Natural killer cell treated with Interleukin-12 subunit alpha and Interleukin-12 subunit beta and Interleukin-15 and Interleukin-18, amount 100 ng/mL, for 72 hours (primary cell): ENCODE measurements around the gene MAP3K1. TPM values are rescaled to one million over a fixed set of nuclear protein-coding genes. Genes with fewer than 3 reads are reported as not detected.
A peak's percentile ranks its signal among the peaks of the same experiment; 100 is the strongest.
"Not testable (repeated sequence)": the region's sequence is repeated elsewhere in the genome, so short reads cannot be mapped to it uniquely, and the experiment has no call there.

ENCODE experiments used
- ATAC-seq, 2 donors: fragments of 150-1000 bp; cut with Tn5 transposase in 1 of 2; sonication (Bioruptor Pico), chemical (Tn5 transposase) in 1 of 2; 2 replicates each; pipeline ENCODE4 v1.10.0; 2021
- DNase-seq: peaks from one replicate; pipeline ENCODE4 v3.0.0; 2022; ENCODE audit warnings: low spot score
- H3K27ac Mint-ChIP-seq, 2 donors: 1 replicate in 1 of 2; 2 replicates in 1 of 2; pipeline ENCODE4 v1.8.0; 2022; ENCODE audit warnings: mixed read lengths in 2 of 2, mild to moderate bottlenecking in 1 of 2, moderate library complexity in 1 of 2
- H3K27me3 Mint-ChIP-seq, 2 donors: 1 replicate in 1 of 2; 2 replicates in 1 of 2; pipeline ENCODE4 v1.8.0; 2022; ENCODE audit warnings: mixed read lengths in 2 of 2
- H3K36me3 Mint-ChIP-seq: one replicate; pipeline ENCODE4 v1.8.0; 2022; ENCODE audit warnings: mixed read lengths
- H3K4me1 Mint-ChIP-seq, 2 donors: 1 replicate in 1 of 2; 2 replicates in 1 of 2; pipeline ENCODE4 v1.8.0; 2022; ENCODE audit warnings: low read depth in 2 of 2, mixed read lengths in 2 of 2, mild to moderate bottlenecking in 1 of 2
- H3K4me3 Mint-ChIP-seq: one replicate; pipeline ENCODE4 v1.8.0; 2022; ENCODE audit warnings: mixed read lengths
- H3K9me3 Mint-ChIP-seq: 2 replicates; pipeline ENCODE4 v1.8.0; 2022; ENCODE audit warnings: mixed read lengths
- total RNA-seq, 2 donors: library from RNA; stranded (reverse); gene quantifications; one replicate each; pipeline ENCODE4 v1.2.3, GENCODE V29; 2022

The MAP3K1 gene
- 10 to 100 TPM; 11.1 to 16.3 TPM for total RNA-seq

DNA sequence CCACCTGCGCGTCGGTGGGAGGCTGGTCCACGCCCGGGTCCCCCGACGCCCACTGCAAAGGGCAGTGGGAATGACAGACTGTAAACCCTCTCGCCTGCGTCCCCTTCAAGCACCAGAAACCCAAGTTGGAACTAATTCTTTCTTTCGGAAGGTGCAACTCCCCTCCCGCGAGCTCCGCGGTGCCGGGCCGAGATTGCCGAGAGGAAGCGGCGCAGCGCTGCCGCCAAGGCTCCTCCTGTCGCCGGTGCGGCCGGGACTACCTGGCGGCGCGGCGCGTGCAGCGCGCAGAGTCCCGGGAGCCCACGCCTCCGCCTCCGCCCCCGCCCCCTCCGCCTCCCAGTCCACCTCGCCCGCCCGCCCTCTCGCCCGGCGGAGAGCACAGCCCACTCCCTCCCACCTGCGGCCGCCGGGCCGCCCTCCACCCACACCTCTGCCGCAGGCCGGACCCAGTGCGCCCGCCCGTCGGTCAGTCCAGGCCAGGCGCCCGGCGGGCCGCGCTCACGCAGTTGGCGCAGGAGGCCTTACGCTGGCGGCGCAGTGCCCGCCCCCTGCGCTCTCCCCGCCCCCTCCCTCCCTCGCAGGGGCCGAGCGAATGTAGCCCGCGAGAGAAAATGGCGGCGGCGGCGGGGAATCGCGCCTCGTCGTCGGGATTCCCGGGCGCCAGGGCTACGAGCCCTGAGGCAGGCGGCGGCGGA, at the start of gene MAP3K1:
MAP3K1 (plus strand) TSS at position 587 of the 695 bp plus-strand sequence; CDS start at position 612, 25 bp downstream.
- no peaks in the 10 kb centered on the region for H3K36me3 Mint-ChIP-seq
- H3K9me3 Mint-ChIP-seq = no peaks in the 10 kb centered on the region
- H3K4me3 Mint-ChIP-seq = peak within 1 kb of the TSS; percentile 93
- peak; percentile 85 for DNase-seq
- peak; percentile 84 to 89 for ATAC-seq
- peak within 1 kb of the TSS; percentile 90 to 91 for H3K27ac Mint-ChIP-seq
- peaks cover 21 to 28% of the 10 kb centered on the region in 2 donors for H3K4me1 Mint-ChIP-seq
- no peaks in the 10 kb centered on the region for H3K27me3 Mint-ChIP-seq

DNA sequence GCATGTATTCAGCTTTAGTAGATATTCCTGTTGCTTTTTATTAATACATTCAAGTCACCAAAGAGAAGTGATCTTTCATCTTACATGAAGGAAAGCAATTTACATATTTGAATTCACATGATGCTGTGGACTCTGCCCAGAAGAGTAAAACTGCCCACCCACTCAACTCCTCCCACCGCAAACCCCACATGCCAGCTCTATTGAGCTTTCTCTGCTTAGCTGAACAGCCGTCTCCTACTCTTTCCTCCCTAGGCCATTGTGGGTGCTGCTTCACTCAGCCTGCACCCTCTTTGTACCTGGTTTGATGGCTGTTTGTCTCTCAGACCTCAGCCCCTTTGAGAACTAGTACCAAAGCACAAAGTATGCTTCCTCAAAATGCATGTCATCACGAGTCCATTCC, 48.4 kb upstream of the MAP3K1 start:
- no peak for DNase-seq
- no peak for ATAC-seq
- Mint-ChIP-seq H3K27ac (no peak overlapping the region), H3K9me3 (no peaks in the 10 kb centered on the region), H3K4me3 (no peak overlapping the region), H3K36me3 (no peaks in the 10 kb centered on the region), H3K4me1 (no peaks in the 10 kb centered on the region), H3K27me3 (peaks cover 2 to 7% of the 10 kb centered on the region in 2 donors)

DNA sequence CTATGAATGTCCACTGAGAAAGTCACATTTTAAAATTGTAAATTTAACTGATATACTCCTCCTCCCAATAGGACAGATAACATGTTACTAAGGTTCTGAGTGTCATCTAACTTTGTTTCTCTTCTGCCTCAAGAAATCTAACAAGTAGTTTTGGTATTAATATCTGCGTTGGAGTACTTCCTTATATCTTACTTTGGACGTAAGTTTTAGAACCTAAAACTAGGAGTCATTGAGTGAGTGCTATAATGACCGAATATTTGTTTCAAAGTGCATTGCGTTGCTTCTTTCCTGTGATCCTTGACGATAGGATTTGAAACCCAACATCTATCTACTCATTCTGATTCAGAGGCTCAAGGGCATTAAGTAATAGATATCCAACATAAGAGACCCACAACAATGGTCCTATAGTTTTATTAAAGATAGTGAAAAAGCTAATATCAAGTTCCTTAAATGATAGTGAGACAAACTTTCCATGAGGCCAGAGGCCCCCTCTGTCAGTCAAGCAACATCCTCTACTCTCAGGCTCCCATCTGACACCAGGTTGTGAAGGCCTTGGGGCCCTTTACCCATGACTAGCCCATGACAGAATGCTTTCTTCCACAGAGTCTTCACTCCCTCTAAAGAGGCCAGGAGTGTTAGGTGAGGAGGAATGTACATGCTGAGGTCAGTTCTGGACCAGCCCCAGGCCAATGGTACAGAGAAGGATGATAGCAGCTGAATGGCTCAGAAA, 45.3 kb upstream of the MAP3K1 start:
- ATAC-seq (peak in 1 of 2 donors; percentile 6), DNase-seq (no peak)
- H3K27ac Mint-ChIP-seq = no peak overlapping the region
- no peaks in the 10 kb centered on the region for H3K9me3 Mint-ChIP-seq
- H3K27me3 Mint-ChIP-seq = peaks cover 2 to 7% of the 10 kb centered on the region in 2 donors
- no peak overlapping the region for H3K4me3 Mint-ChIP-seq
- no peaks in the 10 kb centered on the region for H3K36me3 Mint-ChIP-seq
- H3K4me1 Mint-ChIP-seq = no peaks in the 10 kb centered on the region

DNA sequence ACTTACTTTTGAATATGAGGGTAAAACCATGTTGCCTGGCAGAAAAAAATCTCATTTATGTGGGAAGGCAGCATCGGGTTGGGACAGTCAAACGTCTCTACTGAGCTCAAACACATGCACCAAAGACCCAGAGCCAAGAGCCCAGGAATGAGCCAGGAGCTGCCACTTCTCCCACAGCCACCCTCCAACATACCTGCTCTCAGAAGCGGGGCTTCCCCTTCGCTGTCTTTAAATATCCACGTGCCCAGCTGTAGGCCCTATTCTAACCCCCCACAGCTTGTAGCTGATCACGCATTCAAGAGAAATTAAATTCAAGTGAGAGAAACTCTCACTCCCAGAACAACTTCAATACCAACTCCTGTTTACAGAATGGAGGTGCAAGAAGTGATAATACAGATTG, 42.6 kb upstream of the MAP3K1 start:
- DNase-seq (no peak), ATAC-seq (no peak)
- H3K9me3 Mint-ChIP-seq = no peaks in the 10 kb centered on the region
- no peaks in the 10 kb centered on the region for H3K27me3 Mint-ChIP-seq
- H3K36me3 Mint-ChIP-seq = no peaks in the 10 kb centered on the region
- no peak overlapping the region for H3K27ac Mint-ChIP-seq
- H3K4me3 Mint-ChIP-seq = no peak overlapping the region
- H3K4me1 Mint-ChIP-seq = no peaks in the 10 kb centered on the region

DNA sequence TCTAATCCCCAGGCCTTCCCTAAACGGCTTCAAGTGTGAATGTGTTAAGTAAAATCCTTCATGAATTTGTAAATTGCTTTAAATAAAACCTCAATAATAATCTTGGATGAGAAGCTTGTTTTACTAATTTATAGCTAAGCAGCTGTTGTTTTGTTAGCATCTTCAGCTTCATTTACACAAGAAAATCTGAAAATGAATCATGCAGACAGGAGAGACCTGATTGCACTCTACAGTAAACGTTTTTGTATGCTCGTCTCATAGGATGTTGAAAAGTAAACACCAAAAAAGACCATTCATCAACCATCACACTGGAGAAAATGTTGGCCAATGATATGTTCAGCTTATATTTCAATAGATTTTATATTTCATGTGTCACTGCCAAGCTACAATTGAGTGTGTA, 40.4 kb upstream of the MAP3K1 start:
- Mint-ChIP-seq H3K4me3 (no peak overlapping the region), H3K36me3 (no peaks in the 10 kb centered on the region), H3K27me3 (peaks cover 0 to 12% of the 10 kb centered on the region in 2 donors), H3K27ac (no peak overlapping the region), H3K4me1 (no peaks in the 10 kb centered on the region), H3K9me3 (peaks cover 3% of the 10 kb centered on the region)
- DNase-seq (no peak), ATAC-seq (no peak)

DNA sequence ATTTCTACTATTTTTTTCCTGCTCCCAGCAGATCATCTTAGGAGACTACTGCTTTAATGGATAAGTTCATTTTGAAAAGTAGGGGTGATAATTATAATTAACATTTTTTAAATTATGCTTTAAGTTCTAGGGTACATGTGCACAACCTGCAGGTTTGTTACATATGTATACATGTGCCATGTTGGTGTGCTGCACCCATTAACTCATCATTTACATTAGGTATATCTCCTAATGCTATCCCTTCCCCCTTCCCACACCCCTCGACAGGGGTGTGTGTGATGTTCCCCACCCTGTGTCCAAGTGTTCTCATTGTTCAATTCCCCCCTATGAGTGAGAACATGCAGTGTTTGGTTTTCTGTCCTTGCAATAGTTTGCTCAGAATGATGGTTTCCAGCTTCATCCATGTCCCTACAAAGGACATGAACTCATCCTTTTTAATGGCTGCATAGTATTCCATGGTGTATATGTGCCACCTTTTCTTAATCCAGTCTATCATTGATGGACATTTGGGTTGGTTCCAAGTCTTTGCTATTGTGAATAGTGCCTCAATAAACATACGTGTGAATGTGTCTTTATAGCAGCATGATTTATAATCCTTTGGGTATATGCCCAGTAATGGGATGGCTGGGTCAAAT, 39.0 kb upstream of the MAP3K1 start:
- H3K27ac Mint-ChIP-seq, H3K9me3 Mint-ChIP-seq, ATAC-seq, H3K36me3 Mint-ChIP-seq, H3K4me1 Mint-ChIP-seq, DNase-seq, H3K4me3 Mint-ChIP-seq: not testable (repeated sequence)
- peaks cover 0 to 21% of the 10 kb centered on the region in 2 donors for H3K27me3 Mint-ChIP-seq

DNA sequence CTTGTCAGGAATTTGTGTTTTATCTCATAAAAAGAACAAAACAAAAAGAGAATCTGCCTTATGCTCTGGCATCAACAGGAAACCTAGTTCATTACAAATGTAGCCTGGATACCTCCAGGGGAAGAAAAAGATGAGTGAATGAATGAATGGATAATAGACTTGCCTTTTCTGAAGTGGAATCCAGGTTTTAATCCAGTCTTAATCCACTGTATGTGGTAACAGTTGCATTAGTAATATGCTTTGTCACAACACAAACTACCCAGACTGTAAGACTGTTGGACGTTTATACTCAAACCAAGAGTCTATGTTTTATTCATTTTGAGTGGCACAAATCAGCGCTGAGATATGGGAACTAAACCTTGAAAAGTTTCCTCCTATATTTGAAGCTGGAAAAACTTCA, 32.1 kb upstream of the MAP3K1 start:
- peaks cover 3% of the 10 kb centered on the region for H3K9me3 Mint-ChIP-seq
- no peaks in the 10 kb centered on the region for H3K4me1 Mint-ChIP-seq
- H3K27me3 Mint-ChIP-seq = peaks cover 0 to 31% of the 10 kb centered on the region in 2 donors
- H3K27ac Mint-ChIP-seq = no peak overlapping the region
- DNase-seq = no peak
- H3K4me3 Mint-ChIP-seq = no peak overlapping the region
- H3K36me3 Mint-ChIP-seq = peaks cover 6% of the 10 kb centered on the region
- ATAC-seq = no peak

DNA sequence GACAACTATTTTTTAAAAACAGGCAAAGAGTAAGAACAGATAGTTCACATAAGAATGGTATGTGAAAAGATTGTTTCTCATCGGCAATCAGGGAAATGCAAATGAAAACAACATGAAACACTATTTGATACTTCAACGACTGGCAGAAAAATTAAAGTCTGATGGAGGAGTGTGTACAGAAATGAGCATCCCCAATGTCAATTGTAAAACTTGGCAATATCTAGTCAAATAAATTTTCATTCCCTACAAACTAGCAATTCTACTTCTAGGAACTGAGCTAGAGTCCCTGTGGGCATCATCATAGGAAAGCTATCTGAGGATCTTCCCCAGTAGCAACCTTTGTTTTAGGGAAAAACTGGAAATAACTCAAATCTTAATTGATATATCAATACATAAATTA, 29.0 kb upstream of the MAP3K1 start:
- Mint-ChIP-seq H3K9me3 (no peaks in the 10 kb centered on the region), H3K27ac (no peak overlapping the region), H3K36me3 (no peaks in the 10 kb centered on the region), H3K4me1 (no peaks in the 10 kb centered on the region), H3K27me3 (peaks cover 0 to 10% of the 10 kb centered on the region in 2 donors), H3K4me3 (no peak overlapping the region)
- no peak for DNase-seq
- ATAC-seq = no peak

DNA sequence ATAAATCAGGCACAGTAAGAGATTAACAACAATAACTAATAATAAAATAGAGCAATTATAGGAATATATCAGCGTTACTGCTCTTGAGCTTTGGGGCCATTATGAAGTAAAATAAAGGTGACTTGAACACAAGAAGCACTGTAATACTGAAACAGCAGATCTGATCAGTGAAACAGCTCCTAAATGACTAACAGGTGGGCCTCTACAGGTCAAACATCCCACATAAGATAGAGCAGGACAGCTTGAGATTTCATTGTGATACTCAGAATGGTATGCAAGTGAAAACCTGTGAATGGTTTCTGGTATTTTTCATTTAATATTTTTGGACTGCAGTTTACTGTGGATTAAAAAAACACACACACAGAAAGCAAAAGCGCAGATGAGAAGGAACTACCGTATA, 24.0 kb upstream of the MAP3K1 start:
- Mint-ChIP-seq H3K9me3 (no peaks in the 10 kb centered on the region), H3K27me3 (peaks cover 0 to 3% of the 10 kb centered on the region in 2 donors), H3K36me3 (no peaks in the 10 kb centered on the region), H3K4me1 (no peaks in the 10 kb centered on the region), H3K27ac (no peak overlapping the region), H3K4me3 (no peak overlapping the region)
- peak in 1 of 2 donors; percentile 41 for ATAC-seq
- no peak for DNase-seq

DNA sequence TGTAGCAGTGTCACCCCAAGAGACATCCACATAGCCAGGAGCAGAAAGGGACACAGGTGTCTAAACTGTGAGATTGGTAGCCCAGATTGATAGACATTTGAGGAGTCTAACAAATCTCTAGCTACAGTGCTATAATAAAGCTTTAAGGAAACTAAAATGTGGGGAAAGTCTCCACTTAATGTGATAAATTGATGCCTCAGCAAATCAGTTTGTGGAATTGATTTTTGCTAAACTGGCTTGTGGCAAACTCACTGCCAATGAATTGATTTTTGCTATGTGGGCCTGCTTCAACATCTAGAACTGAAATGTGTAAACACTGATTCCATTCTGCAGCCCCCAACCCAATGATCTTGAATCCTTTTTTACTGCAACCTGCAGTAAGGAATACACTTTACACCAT, 16.8 kb upstream of the MAP3K1 start:
- Mint-ChIP-seq H3K4me1 (peaks cover 0 to 2% of the 10 kb centered on the region in 2 donors), H3K27me3 (peaks cover 9 to 16% of the 10 kb centered on the region in 2 donors), H3K27ac (no peak overlapping the region), H3K4me3 (no peak overlapping the region), H3K9me3 (no peaks in the 10 kb centered on the region), H3K36me3 (no peaks in the 10 kb centered on the region)
- ATAC-seq (no peak), DNase-seq (no peak)

DNA sequence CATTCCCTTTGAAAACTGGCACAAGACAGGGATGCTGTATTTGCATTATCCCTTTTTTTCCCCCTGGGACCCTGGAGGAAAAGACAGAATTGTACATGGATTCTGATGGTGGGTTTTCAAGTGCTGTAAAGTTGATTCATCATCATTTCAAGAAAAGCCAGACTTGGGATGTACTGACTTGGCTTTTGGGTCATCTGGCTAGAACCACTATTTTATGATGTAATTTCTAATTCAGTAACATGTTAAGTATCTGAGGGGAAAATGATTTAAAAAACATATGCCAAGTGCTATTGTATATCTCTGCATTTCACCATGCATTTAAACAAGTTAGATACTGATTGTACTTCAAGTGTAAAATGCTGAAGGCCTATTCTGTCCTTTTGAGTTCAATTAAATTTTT, 15.2 kb upstream of the MAP3K1 start:
- H3K27ac Mint-ChIP-seq = no peak overlapping the region
- H3K4me1 Mint-ChIP-seq = peaks cover 6 to 9% of the 10 kb centered on the region in 2 donors
- H3K4me3 Mint-ChIP-seq = no peak overlapping the region
- H3K27me3 Mint-ChIP-seq = peaks cover 9 to 16% of the 10 kb centered on the region in 2 donors
- ATAC-seq (no peak), DNase-seq (no peak)
- H3K9me3 Mint-ChIP-seq = no peaks in the 10 kb centered on the region
- no peaks in the 10 kb centered on the region for H3K36me3 Mint-ChIP-seq

DNA sequence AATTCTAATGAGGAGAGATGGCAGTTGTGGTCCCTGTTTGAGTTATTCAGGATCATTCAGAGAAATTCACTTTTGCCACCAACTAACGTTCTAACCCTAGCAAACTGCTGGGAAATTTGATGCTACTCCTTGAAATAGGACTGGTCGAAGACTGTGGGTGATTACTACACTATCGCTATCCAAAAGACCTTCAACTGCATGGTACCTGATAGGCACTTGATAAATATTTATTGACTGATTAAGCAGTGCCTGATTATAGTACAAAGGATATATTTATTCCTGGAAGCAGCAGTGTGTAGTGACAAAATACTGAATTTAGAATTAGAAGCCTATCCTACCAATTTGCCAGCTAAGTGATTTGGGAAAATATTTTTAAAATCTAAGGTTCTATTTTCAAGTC, 14.1 kb upstream of the MAP3K1 start:
- peaks cover 6 to 16% of the 10 kb centered on the region in 2 donors for H3K27me3 Mint-ChIP-seq
- DNase-seq (no peak), ATAC-seq (no peak)
- H3K9me3 Mint-ChIP-seq = no peaks in the 10 kb centered on the region
- no peak overlapping the region for H3K27ac Mint-ChIP-seq
- no peaks in the 10 kb centered on the region for H3K36me3 Mint-ChIP-seq
- peaks cover 6 to 9% of the 10 kb centered on the region in 2 donors for H3K4me1 Mint-ChIP-seq
- no peak overlapping the region for H3K4me3 Mint-ChIP-seq

DNA sequence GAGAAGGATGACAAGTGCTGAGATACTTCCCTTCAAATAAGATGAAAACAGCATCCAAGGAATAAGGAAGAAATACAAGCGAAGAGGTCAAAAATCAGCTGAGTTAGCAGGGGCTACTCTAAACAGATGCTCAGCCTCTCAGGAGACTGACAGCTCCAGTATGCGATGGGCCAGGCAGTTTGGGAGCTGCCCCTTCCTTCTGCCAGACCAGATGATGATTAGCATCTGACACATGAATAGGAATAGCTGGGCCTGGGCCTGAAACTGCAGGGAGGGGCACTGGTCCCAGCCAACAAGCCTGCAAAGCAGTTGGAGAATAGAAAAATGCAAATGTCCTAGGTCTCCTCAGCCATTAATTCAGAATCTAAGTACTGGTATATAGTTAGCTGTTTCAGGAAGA, 13.1 kb upstream of the MAP3K1 start:
- ATAC-seq = no peak
- Mint-ChIP-seq H3K4me1 (peaks cover 6 to 9% of the 10 kb centered on the region in 2 donors), H3K9me3 (no peaks in the 10 kb centered on the region), H3K27ac (no peak overlapping the region), H3K27me3 (peaks cover 2 to 13% of the 10 kb centered on the region in 2 donors), H3K36me3 (no peaks in the 10 kb centered on the region), H3K4me3 (no peak overlapping the region)
- no peak for DNase-seq

DNA sequence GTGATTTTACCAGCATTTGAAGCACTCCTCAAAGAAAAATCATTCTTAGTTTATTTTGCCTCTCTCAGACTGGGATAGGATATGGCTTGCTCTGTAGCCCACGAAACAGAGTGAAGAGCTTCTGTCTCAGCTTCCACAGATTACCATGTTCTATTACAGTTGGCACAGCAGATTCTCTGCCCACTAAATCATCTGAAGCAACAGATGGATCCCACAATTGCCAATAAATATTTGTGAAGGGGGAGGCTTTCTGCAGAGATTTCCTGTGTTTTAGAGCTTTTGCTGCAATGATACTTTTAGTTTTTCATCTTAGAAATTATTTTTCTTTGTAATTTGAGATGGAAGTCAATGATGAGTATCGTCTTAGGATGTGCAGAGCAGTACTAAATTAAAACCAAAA, 12.3 kb upstream of the MAP3K1 start:
- H3K27me3 Mint-ChIP-seq = peaks cover 0 to 10% of the 10 kb centered on the region in 2 donors
- H3K36me3 Mint-ChIP-seq = no peaks in the 10 kb centered on the region
- DNase-seq (no peak), ATAC-seq (no peak)
- peaks cover 6 to 9% of the 10 kb centered on the region in 2 donors for H3K4me1 Mint-ChIP-seq
- H3K9me3 Mint-ChIP-seq = no peaks in the 10 kb centered on the region
- H3K27ac Mint-ChIP-seq = no peak overlapping the region
- no peak overlapping the region for H3K4me3 Mint-ChIP-seq
